OCI-LY3 (cell line): Measurements from ENCODE around the gene AGAP1.

Source experiments
- CTCF ChIP-seq: fragments of 200-600, 300-600 bp; sonication (generic); IDR thresholded peaks from 2 replicates; pipeline ENCODE4 v1.5.1; 2014; ENCODE audit warnings: antibody characterized with exemption, low read length, low read depth
- EZH2phosphoT487 ChIP-seq: fragments of 200-600 bp; shearing (Covaris generic); IDR thresholded peaks from 2 replicates; pipeline ENCODE4 v1.6.1; 2018; ENCODE audit warnings: antibody characterized with exemption, mixed run types, low read depth

GRCh38 chr2:236105955-236106607, 612.2 kb downstream of the AGAP1 start:
- TF ChIP-seq CTCF (no peak), EZH2phosphoT487 (no peak)
